ENCODE results near the gene KIF2A.

The KIF2A gene

DNA sequence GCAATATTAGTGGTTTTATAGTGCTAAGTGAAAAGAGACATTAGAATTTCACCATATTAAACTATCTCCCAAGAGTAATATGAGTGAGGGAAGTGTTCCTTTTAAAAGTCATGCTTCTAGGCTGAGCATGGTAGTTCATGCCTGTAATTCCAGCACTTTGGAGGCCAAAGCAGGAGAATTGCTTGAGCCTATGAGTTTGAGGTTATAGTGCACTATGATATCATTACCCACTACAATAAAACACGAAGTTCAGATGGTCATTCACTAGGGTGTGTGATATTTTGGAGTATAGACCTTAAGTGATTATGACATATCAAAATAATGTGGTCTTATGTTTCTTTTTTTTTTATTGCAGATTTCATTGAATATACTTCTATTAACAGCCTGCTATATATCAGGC lies 6.7 kb downstream of the KIF2A start:
- TF ChIP-seq CTCF (IDR thresholded peaks at IDR 0.05; ENCODE audit: borderline replicate concordance, insufficient read depth, low read depth, low read length), result no peak
- H3K4me3 ChIP-seq (ENCODE audit: low read depth, low read length), result no peak overlapping the region

DNA sequence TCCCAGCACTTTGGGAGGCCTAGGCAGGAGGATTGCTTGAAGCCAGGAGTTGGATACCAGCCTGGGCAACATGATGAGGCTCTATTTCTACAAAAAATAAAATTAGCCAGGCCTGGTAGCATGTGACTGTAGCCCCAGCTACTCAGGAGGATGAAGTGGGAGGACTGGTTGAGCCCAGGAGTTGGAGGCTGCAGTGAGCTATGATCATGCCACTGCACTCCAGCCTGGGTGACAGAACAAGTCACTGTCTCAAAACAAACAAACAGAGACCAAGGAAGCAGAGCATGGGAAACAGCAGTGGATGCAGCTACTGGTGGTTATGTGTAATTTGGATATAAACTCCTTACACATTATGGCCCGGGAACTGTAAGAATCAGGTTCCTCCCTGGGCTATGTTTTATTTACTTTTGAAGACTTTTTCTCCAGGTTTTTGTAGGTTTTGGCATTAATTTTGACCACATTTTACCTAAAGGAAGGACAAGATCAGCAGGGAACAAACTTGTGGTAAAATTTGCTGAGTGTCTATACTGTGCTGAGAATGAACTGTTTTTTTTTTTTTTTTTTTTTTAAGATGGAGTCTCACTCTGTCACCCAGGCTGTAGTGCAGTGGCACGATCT lies 8.3 kb downstream of the KIF2A start:
- no peak overlapping the region for H3K4me3 ChIP-seq (ENCODE audit: low read depth, low read length)
- no peak for TF ChIP-seq CTCF (IDR thresholded peaks at IDR 0.05; ENCODE audit: borderline replicate concordance, insufficient read depth, low read depth, low read length)

DNA sequence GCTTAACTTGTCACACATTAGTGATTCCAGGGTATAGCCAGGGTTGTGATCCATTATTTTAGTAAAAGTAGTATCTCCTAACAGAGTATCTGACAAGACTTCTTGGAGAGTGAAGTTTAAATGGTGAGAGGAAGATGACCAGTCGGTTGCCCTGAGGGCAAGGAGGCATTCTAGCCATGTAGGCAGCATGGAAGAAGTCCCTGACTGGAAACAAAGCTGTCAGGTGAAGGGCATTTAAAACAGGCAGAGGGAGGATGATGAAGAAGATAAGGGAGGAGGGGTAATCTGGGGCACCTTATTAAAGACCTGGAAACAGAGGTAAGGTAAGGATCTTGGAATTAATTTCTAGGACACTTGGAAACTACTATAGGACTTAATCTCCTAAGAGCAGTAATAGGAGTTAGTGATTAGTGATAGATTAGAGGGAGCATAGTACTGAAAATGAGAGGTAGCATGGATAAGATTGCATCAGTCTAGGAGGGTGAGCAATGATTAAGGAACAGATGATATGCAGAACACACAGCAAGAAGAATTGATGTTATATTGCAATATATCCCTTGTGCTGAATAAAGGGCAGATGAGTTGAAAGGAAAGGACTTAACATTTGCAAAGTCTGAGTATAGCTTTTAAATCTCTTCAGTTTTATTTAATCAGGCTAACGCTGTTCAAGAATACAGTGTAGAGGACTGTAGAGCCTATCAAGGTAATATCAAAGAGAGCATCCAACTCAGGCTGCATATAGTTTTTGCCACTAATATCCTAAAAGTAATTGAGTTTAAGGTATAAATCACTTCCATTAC lies 9.6 kb downstream of the KIF2A start:
- no peak for TF ChIP-seq CTCF (IDR thresholded peaks at IDR 0.05; ENCODE audit: borderline replicate concordance, insufficient read depth, low read depth, low read length)
- no peak overlapping the region for H3K4me3 ChIP-seq (ENCODE audit: low read depth, low read length)

GRCh38 chr5:62316176-62316502 lies 10.1 kb downstream of the KIF2A start:
- no peak for TF ChIP-seq CTCF (IDR thresholded peaks at IDR 0.05; ENCODE audit: borderline replicate concordance, insufficient read depth, low read depth, low read length)
- no peak overlapping the region for H3K4me3 ChIP-seq (ENCODE audit: low read depth, low read length)

GRCh38 chr5:62317810-62318209 lies 11.8 kb downstream of the KIF2A start:
- H3K4me3 ChIP-seq (ENCODE audit: low read depth, low read length), result no peak overlapping the region
- TF ChIP-seq CTCF (IDR thresholded peaks at IDR 0.05; ENCODE audit: borderline replicate concordance, insufficient read depth, low read depth, low read length), result no peak

GRCh38 chr5:62322484-62322883 lies 16.5 kb downstream of the KIF2A start:
- TF ChIP-seq CTCF (IDR thresholded peaks at IDR 0.05; ENCODE audit: borderline replicate concordance, insufficient read depth, low read depth, low read length), result no peak
- H3K4me3 ChIP-seq (ENCODE audit: low read depth, low read length), result no peak overlapping the region

DNA sequence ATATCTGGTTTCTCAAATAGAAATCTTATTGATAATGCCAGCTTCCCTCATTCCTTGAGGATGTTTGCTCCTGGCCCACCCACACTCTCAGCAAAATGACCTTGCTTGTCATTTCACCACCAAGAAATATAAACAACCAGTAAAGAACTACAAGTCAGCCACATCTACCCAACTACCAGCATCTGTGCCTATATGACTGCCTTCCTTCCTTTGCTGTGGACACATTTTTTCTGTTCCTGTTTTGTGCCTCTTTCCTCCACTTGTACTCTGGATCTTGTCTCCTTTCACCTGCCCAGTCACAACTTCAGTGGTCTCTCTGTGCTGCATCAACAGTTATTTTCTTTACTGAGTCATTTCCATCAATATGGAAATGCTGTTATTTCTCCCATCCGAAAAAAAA lies 20.3 kb downstream of the KIF2A start:
- no peak for TF ChIP-seq CTCF (IDR thresholded peaks at IDR 0.05; ENCODE audit: borderline replicate concordance, insufficient read depth, low read depth, low read length)
- H3K4me3 ChIP-seq (ENCODE audit: low read depth, low read length), result no peak overlapping the region

Measured in GM12875 (cell line).